Measurements from ENCODE around the gene SLC6A6. TPM values are rescaled to one million over a fixed set of nuclear protein-coding genes. Genes with fewer than 3 reads are reported as not detected.
A peak's percentile ranks its signal among the peaks of the same experiment; 100 is the strongest.

SLC6A6 gene
- total and polyA plus RNA-seq, 10 donors: 3.4 to 150 (median 104) TPM

GRCh38 chr3:14428087-14429033 is 26.0 kb downstream of the SLC6A6 start:
- H3K4me1 ChIP-seq: peaks cover 86 to 100% (median 100%) of the 10 kb centered on the region in 6 donors
- TF ChIP-seq POLR2AphosphoS5 (IDR thresholded peaks at IDR 0.05) (no peak), POLR2A (IDR thresholded peaks at IDR 0.05) (no peak), CTCF (IDR thresholded peaks at IDR 0.05 in 8 of 11, conservative IDR thresholded peaks at IDR 0.05 in 3 of 11) (no peak)

GRCh38 chr3:14429237-14429636 is 26.8 kb downstream of the SLC6A6 start:
- H3K9me3 ChIP-seq: no peaks in the 10 kb centered on the region
- intact Hi-C loops (cut with DNase I; ENCODE audit: low total_unique reads): no loop called here
- TF ChIP-seq POLR2AphosphoS5 (IDR thresholded peaks at IDR 0.05) (peak in 1 of 3 donors; percentile 10), POLR2A (IDR thresholded peaks at IDR 0.05) (no peak)
- H3K4me3 ChIP-seq: no peak overlapping the region
- peaks cover 0 to 29% (median 0%) of the 10 kb centered on the region in 6 donors for H3K36me3 ChIP-seq
- WGBS, 5 donors: 44 to 72% (median 71%) methylated on average over 4 to 5 of the region's 5 CpGs
- H3K27ac ChIP-seq: peak overlapping the region; percentile 65 to 99 (median 92)
- H3K27me3 ChIP-seq (replicated peaks in 1 of 7): no peaks in the 10 kb centered on the region
- DNase-seq: no peak
- H3K4me1 ChIP-seq: peaks cover 86 to 100% (median 100%) of the 10 kb centered on the region in 6 donors

More at GRCh38 chr3:14428087-14429033, 26.0 kb downstream of the SLC6A6 start:
- H3K27me3 ChIP-seq (replicated peaks in 1 of 7): no peaks in the 10 kb centered on the region
- no peak overlapping the region for H3K4me3 ChIP-seq
- WGBS, 5 donors: 81 to 94% (median 89%) methylated on average over 6 to 7 of the region's 7 CpGs
- peaks cover 0 to 33% (median 0%) of the 10 kb centered on the region in 6 donors for H3K36me3 ChIP-seq
- peak overlapping the region; percentile 65 to 99 (median 92) for H3K27ac ChIP-seq
- intact Hi-C loops (cut with DNase I; ENCODE audit: low total_unique reads): no loop called here
- no peaks in the 10 kb centered on the region for H3K9me3 ChIP-seq
- DNase-seq: no peak

- peak overlapping the region; percentile 65 to 99 (median 92) for H3K27ac ChIP-seq
- peaks cover 86 to 100% (median 100%) of the 10 kb centered on the region in 6 donors for H3K4me1 ChIP-seq
- 90 to 96% (median 93%) methylated on average over 4 of the region's 4 CpGs for WGBS, 5 donors
Measured at GRCh38 chr3:14429640-14430039, 27.2 kb downstream of the SLC6A6 start.

GRCh38 chr3:14430053-14430452 is 27.6 kb downstream of the SLC6A6 start:
- DNase-seq: no peak
- intact Hi-C loops (cut with DNase I; ENCODE audit: low total_unique reads): no loop called here
- peaks cover 86 to 100% (median 100%) of the 10 kb centered on the region in 6 donors for H3K4me1 ChIP-seq
- peak overlapping the region; percentile 66 to 99 (median 92) for H3K27ac ChIP-seq
- H3K9me3 ChIP-seq: no peaks in the 10 kb centered on the region
- no peak for TF ChIP-seq POLR2AphosphoS5 (IDR thresholded peaks at IDR 0.05)
- no peak for TF ChIP-seq POLR2A (IDR thresholded peaks at IDR 0.05)
- no peak for TF ChIP-seq CTCF (IDR thresholded peaks at IDR 0.05 in 8 of 11, conservative IDR thresholded peaks at IDR 0.05 in 3 of 11)
- 69 to 89% (median 76%) methylated on average over 4 to 5 of the region's 5 CpGs for WGBS, 5 donors
- no peak overlapping the region for H3K4me3 ChIP-seq
- peaks cover 0 to 29% (median 0%) of the 10 kb centered on the region in 6 donors for H3K36me3 ChIP-seq
- no peaks in the 10 kb centered on the region for H3K27me3 ChIP-seq (replicated peaks in 1 of 7)

More at GRCh38 chr3:14429640-14430039, 27.2 kb downstream of the SLC6A6 start:
- TF ChIP-seq POLR2A (IDR thresholded peaks at IDR 0.05) (no peak), POLR2AphosphoS5 (IDR thresholded peaks at IDR 0.05) (no peak), CTCF (IDR thresholded peaks at IDR 0.05 in 8 of 11, conservative IDR thresholded peaks at IDR 0.05 in 3 of 11) (no peak)
- Histone ChIP-seq H3K9me3 (no peaks in the 10 kb centered on the region), H3K4me3 (no peak overlapping the region), H3K36me3 (peaks cover 0 to 29% (median 0%) of the 10 kb centered on the region in 6 donors), H3K27me3 (replicated peaks in 1 of 7) (no peaks in the 10 kb centered on the region)
- intact Hi-C loops (cut with DNase I; ENCODE audit: low total_unique reads): no loop called here
- DNase-seq: no peak

Data from spleen (tissue), 11 donors.